GM21367 (cell line): Measurements from ENCODE around the gene RAB44.
A peak's percentile ranks its signal among the peaks of the same experiment; 100 is the strongest.

Source experiments
- ATAC-seq: cut with Tn5 transposase; IDR thresholded peaks from one replicate; pipeline ENCODE4 v1.9.1; 2021; ENCODE audit not compliant: unreplicated experiment

Gene RAB44

GRCh38 chr6:36666826-36667591, 30.6 kb upstream of the RAB44 start:
- peak; percentile 66 for ATAC-seq

DNA sequence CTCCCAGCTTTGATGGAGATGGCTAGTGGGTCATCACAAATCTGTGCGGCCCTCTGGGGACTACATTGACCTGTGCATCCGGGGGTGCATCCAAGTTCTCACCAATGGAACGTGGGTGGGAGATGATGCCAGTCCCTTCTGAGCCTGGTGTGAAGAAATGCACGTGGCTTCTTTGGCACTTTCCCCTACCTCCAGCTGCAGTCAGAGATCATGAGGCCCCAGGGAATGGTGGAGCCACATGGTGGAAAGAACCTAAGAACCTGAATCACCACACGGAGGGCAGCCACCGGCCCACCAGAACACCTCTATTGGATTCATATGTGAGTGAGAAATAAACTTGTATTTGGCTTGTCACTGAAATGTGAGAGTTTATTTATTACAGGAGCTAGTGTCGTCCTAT, 29.0 kb upstream of the RAB44 start:
- no peak for ATAC-seq

GRCh38 chr6:36669002-36669401, 28.6 kb upstream of the RAB44 start:
- no peak for ATAC-seq

DNA sequence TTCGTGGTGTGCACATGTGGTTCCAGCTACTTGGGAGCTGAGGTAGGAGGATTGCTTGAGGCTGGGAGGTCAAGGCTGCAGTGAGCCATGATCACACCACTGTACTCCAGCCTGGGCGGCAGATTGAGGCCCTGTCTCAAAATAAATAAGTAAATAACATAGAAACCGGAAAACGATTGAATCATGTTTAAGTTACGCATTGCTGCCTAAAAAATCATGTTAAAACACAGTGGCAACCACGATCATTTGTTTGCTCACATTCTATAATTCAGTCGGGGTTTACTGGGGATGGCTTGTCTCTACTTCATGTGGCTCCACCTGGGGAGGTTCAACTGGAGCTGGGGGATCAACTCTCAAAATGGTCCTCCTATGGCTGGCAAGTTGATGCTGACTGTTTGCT, 27.4 kb upstream of the RAB44 start:
- ATAC-seq = no peak

GRCh38 chr6:36671687-36672375, 25.8 kb upstream of the RAB44 start:
- no peak for ATAC-seq

DNA sequence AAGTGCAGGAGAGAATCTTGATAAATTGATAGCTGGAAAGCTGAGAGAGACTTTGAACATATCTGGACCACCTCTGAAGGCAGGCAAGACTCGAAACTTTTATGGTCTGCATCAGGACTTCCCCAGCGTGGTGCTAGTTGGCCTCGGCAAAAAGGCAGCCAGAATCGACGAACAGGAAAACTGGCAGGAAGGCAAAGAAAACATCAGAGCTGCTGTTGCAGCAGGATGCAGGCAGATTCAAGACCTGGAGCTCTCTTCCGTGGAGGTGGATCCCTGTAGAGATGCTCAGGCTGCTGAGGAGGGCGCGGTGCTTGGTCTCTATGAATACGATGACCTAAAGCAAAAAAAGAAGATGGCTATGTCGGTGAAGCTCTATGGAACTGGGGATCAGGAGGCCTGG, 23.7 kb upstream of the RAB44 start:
- no peak for ATAC-seq

- ATAC-seq = no peak
Measured at GRCh38 chr6:36674942-36675341, 22.7 kb upstream of the RAB44 start.

GRCh38 chr6:36676141-36677058, 21.2 kb upstream of the RAB44 start:
- no peak for ATAC-seq

DNA sequence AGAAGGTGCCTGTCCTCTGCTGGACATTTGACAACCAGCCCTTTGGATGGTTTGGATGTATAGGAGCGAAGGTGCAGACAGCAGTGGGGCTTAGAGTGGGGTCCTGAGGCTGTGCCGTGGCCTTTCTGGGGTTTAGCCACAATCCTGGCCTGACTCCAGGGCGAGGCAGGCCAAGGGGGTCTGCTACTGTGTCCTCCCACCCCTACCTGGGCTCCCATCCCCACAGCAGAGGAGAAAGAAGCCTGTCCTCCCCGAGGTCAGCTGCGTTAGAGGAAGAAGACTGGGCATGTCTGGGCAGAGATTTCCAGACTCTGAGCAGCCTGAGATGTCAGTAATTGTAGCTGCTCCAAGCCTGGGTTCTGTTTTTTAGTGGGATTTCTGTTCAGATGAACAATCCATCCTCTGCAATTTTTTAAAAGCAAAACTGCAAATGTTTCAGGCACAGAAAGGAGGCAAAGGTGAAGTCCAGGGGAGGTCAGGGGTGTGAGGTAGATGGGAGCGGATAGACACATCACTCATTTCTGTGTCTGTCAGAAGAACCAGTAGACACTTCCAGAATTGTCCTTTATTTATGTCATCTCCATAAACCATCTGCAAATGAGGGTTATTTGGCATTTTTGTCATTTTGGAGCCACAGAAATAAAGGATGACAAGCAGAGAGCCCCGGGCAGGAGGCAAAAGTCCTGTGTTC, 20.4 kb upstream of the RAB44 start:
- no peak for ATAC-seq

- no peak for ATAC-seq
Measured at GRCh38 chr6:36677753-36678487, 19.7 kb upstream of the RAB44 start.

DNA sequence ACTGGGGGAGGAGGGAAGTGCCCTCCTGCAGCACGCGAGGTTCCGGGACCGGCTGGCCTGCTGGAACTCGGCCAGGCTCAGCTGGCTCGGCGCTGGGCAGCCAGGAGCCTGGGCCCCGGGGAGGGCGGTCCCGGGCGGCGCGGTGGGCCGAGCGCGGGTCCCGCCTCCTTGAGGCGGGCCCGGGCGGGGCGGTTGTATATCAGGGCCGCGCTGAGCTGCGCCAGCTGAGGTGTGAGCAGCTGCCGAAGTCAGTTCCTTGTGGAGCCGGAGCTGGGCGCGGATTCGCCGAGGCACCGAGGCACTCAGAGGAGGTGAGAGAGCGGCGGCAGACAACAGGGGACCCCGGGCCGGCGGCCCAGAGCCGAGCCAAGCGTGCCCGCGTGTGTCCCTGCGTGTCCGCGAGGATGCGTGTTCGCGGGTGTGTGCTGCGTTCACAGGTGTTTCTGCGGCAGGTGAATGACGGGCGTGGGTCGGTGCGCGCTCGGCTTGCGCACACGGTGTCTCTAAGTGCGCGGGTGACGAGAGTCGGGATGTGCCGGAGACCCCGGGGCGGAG, 19.1 kb upstream of the RAB44 start, which contains the start of gene CDKN1A:
Gene CDKN1A, plus strand, starts transcription at position 227 of the 555 bp plus-strand sequence. CDS start 5,388 bp downstream, outside the sequence.
- peak; percentile 36 for ATAC-seq

GRCh38 chr6:36679043-36679833, 18.4 kb upstream of the RAB44 start:
- ATAC-seq = no peak

GRCh38 chr6:36682328-36683144, 15.1 kb upstream of the RAB44 start:
- ATAC-seq = peak; percentile 18

DNA sequence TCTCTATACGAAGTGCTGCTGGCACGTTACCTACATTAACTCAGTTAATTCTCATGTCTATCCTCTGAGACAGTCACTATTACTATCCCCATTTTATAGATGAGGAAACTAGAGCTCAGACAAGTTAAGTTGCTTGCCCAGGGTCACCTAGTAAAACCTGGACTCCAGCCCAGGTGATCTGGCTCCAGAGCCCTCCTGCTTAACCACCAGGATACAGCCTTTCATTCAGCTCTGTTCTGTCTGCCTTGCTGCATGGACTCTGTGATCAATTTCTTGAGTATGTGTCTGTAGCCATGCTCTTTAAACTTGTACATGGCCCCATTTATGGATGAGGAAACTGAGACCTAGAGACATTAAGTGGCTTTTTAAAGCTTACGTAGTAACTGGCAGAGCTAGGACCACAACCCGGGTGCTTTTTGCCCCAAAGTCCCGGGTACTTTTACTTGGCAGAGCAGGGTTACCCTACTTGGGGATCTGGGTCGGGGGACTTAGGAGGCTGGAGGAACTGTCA, 14.4 kb upstream of the RAB44 start:
- ATAC-seq = no peak

DNA sequence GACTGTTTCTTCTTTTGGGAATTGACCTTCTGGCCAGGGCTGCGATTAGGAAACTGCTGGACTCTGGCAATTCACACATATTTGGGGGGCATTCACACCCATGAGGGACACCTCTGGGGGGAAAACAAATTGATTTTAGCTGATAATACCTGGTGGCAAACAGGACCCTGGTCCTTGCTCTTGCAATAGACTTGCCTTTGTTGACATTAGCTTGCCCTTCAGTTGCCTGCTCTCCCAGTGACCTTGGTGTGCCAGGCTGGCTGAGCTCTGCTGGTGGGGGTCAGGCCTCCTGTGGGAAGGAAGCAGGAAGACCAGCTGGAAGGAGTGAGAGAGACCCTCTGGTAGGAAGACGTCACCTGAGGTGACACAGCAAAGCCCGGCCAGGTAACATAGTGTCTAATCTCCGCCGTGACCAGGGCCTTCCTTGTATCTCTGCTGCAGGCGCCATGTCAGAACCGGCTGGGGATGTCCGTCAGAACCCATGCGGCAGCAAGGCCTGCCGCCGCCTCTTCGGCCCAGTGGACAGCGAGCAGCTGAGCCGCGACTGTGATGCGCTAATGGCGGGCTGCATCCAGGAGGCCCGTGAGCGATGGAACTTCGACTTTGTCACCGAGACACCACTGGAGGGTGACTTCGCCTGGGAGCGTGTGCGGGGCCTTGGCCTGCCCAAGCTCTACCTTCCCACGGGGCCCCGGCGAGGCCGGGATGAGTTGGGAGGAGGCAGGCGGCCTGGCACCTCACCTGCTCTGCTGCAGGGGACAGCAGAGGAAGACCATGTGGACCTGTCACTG, 13.8 kb upstream of the RAB44 start:
- ATAC-seq = no peak

DNA sequence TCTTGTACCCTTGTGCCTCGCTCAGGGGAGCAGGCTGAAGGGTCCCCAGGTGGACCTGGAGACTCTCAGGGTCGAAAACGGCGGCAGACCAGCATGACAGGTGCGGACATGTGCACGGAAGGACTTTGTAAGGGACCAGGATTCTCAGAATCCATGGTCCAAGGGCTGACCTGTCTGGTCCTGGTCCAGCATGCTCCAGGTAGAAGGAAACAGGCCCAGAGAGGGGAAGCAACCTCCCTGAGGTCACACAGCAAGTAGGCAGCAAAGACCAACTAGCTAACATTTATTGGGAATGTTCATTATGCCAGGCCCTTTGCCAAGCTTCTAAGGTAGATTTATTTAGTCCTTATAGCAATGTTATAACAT, 13.2 kb upstream of the RAB44 start:
- ATAC-seq = no peak
